HCT116 (cell line): ENCODE results near the gene AMER1. TPM values are rescaled to one million over a fixed set of nuclear protein-coding genes. Genes with fewer than 3 reads are reported as not detected.

Source experiments
- ATAC-seq: fragments of 200-7000 bp; cut with Tn5 transposase; 2 replicates; pipeline ENCODE4 v1.9.1; 2020; ENCODE audit warnings: mild to moderate bottlenecking, moderate library complexity
- BruUV-seq: library from RNA; stranded (reverse); fragments of 400-500 nt; replicated peaks from 2 replicates; lab custom pipeline; 2021; lab: Mats Ljungman, UMichigan
- CTCF ChIA-PET: fragments of 300-600 bp; sonication (Branson Sonifier 250); formaldehyde crosslinking; loops from one replicate; lab custom pipeline; 2021; ENCODE audit warnings: antibody characterized with exemption; lab: Charles Lee
- POLR2A ChIA-PET: fragments of 300-600, 350-600 bp; sonication (Branson Sonifier 250); formaldehyde crosslinking; loops from one replicate; lab custom pipeline; 2021; ENCODE audit warnings: antibody characterized with exemption; lab: Charles Lee
- RAD21 ChIA-PET, 2 experiments: fragments of 300-600 bp; sonication (Branson Sonifier 250); formaldehyde crosslinking; loops; one replicate each; lab custom pipeline; 2023; ENCODE audit warnings: low total read pairs in 2 of 2; ENCODE audit not compliant: uncharacterized antibody in 2 of 2, unreplicated experiment in 2 of 2, low non-redundant PET in 1 of 2; lab: Charles Lee
- DNase-seq: peaks from one replicate; pipeline ENCODE4 v3.0.0-alpha.2; 2010; ENCODE audit warnings: low read depth, low spot score
- H2AFZ ChIP-seq: fragments of 200-600 bp; shearing (Covaris generic), sonication (generic); 2 replicates; pipeline ENCODE4 v1.6.1; 2017; ENCODE audit warnings: low read depth, mixed run types, mixed read lengths, antibody characterized with exemption, low read length; ENCODE audit not compliant: poor library complexity, severe bottlenecking
- H3K27ac ChIP-seq: 2 replicates; pipeline ENCODE4 v1.5.1; 2012; ENCODE audit warnings: low read depth, low read length
- H3K27me3 ChIP-seq: fragments of 200-600 bp; sonication (generic); 2 replicates; pipeline ENCODE4 v1.6.1; 2016; ENCODE audit warnings: mixed run types, low read length, mixed read lengths; ENCODE audit not compliant: insufficient read depth
- H3K36me3 ChIP-seq, 2 experiments: fragments of 200-500 bp in 1 of 2; fragments of 200-600 bp in 1 of 2; sonication (Bioruptor generic) in 1 of 2; sonication (generic) in 1 of 2; 2 replicates each; pipeline versions ENCODE4 v1.5.1 to v1.6.1; 2014 to 2016; ENCODE audit warnings: low read length in 2 of 2, inconsistent platforms in 1 of 2, mixed read lengths in 1 of 2, mixed run types in 1 of 2; ENCODE audit not compliant: insufficient read depth in 2 of 2, control insufficient read depth in 1 of 2
- H3K4me1 ChIP-seq, 2 experiments: fragments of 200-600 bp in 1 of 2; sonication (generic) in 1 of 2; 2 replicates each; pipeline versions ENCODE4 v1.5.1 to v1.6.1; 2012 to 2017; ENCODE audit warnings: low read length in 2 of 2, inconsistent platforms in 1 of 2, mild to moderate bottlenecking in 1 of 2, mixed read lengths in 1 of 2, mixed run types in 1 of 2, moderate library complexity in 1 of 2; ENCODE audit not compliant: insufficient read depth in 2 of 2, control insufficient read depth in 1 of 2
- H3K4me2 ChIP-seq: fragments of 200-600 bp; sonication (generic); 2 replicates; pipeline ENCODE4 v1.6.1; 2017; ENCODE audit warnings: mixed run types, low read length, mixed read lengths
- H3K4me3 ChIP-seq, 2 experiments: fragments of 200-600 bp in 1 of 2; sonication (generic) in 1 of 2; replicated peaks in 1 of 2; 2 replicates each; pipeline ENCODE4 v1.5.1; 2011 to 2016; ENCODE audit warnings: low read length in 2 of 2, control low read depth in 1 of 2, low read depth in 1 of 2, mild to moderate bottlenecking in 1 of 2, mixed read lengths in 1 of 2, mixed run types in 1 of 2
- H3K79me2 ChIP-seq: fragments of 200-600 bp; sonication (generic); 2 replicates; pipeline ENCODE4 v1.6.1; 2017; ENCODE audit warnings: mild to moderate bottlenecking, mixed run types, low read length, moderate library complexity, mixed read lengths; ENCODE audit not compliant: insufficient read depth
- H3K9ac ChIP-seq: fragments of 200-600 bp; sonication (generic); 2 replicates; pipeline ENCODE4 v1.6.1; 2016; ENCODE audit warnings: low read length, mixed read lengths
- H3K9me2 ChIP-seq: fragments of 200-600 bp; sonication (generic), shearing (Covaris generic); 2 replicates; pipeline ENCODE4 v1.6.1; 2017; ENCODE audit warnings: mixed run types, mild to moderate bottlenecking, moderate library complexity; ENCODE audit not compliant: insufficient read depth
- H3K9me3 ChIP-seq, 2 experiments: fragments of 200-500 bp in 1 of 2; fragments of 200-600 bp in 1 of 2; sonication (Bioruptor generic) in 1 of 2; sonication (generic) in 1 of 2; 2 replicates each; pipeline ENCODE4 v1.6.1; 2014 to 2017; ENCODE audit warnings: low read length in 2 of 2, mixed read lengths in 2 of 2, inconsistent platforms in 1 of 2, low read depth in 1 of 2, mild to moderate bottlenecking in 1 of 2, mixed run types in 1 of 2, moderate library complexity in 1 of 2; ENCODE audit not compliant: control insufficient read depth in 1 of 2, insufficient read depth in 1 of 2
- H4K20me1 ChIP-seq: fragments of 200-600 bp; sonication (generic), shearing (Covaris generic); 2 replicates; pipeline ENCODE4 v1.6.1; 2017; ENCODE audit warnings: mixed run types, mild to moderate bottlenecking, moderate library complexity; ENCODE audit not compliant: insufficient read depth
- ATF3 ChIP-seq: IDR thresholded peaks from 2 replicates; pipeline ENCODE4 v1.6.1; 2012
- CBX3 ChIP-seq: IDR thresholded peaks from 2 replicates; pipeline ENCODE4 v1.6.1; 2012; ENCODE audit warnings: low read depth
- CTCF ChIP-seq, 3 experiments: fragments of 200-600 bp in 1 of 3; sonication (generic) in 1 of 3; IDR thresholded peaks in 2 of 3; conservative IDR thresholded peaks in 1 of 3; 2 replicates each; pipeline ENCODE4 v1.5.1; 2012 to 2017; ENCODE audit warnings: low read depth in 2 of 3, low read length in 2 of 3, antibody characterized with exemption in 1 of 3, borderline replicate concordance in 1 of 3, control low read depth in 1 of 3, mild to moderate bottlenecking in 1 of 3, mixed read lengths in 1 of 3, mixed run types in 1 of 3, moderate library complexity in 1 of 3; ENCODE audit not compliant: insufficient read depth in 1 of 3
- EGR1 ChIP-seq: IDR thresholded peaks from 2 replicates; pipeline ENCODE4 v1.6.1; 2012; ENCODE audit warnings: low read depth
- ELF1 ChIP-seq: IDR thresholded peaks from 2 replicates; pipeline ENCODE4 v1.6.1; 2012; ENCODE audit warnings: low read depth, borderline replicate concordance
- EZH2phosphoT487 ChIP-seq: fragments of 200-600 bp; IDR thresholded peaks from 2 replicates; pipeline ENCODE4 v1.6.1; 2018; ENCODE audit warnings: antibody characterized with exemption, borderline replicate concordance
- FOSL1 ChIP-seq: IDR thresholded peaks from 2 replicates; pipeline ENCODE4 v1.6.1; 2012; ENCODE audit warnings: low read depth
- JUND ChIP-seq: IDR thresholded peaks from 2 replicates; pipeline ENCODE4 v1.6.1; 2012
- RAD21 ChIP-seq: IDR thresholded peaks from 2 replicates; pipeline ENCODE4 v1.6.1; 2012; ENCODE audit warnings: low read depth, mild to moderate bottlenecking
- REST ChIP-seq: IDR thresholded peaks from 2 replicates; pipeline ENCODE4 v1.6.1; 2012; ENCODE audit warnings: low read depth
- SP1 ChIP-seq: IDR thresholded peaks from 2 replicates; pipeline ENCODE4 v1.6.1; 2012; ENCODE audit warnings: low read depth
- SRF ChIP-seq: IDR thresholded peaks from 2 replicates; pipeline ENCODE4 v1.6.1; 2012; ENCODE audit warnings: low read depth
- ZFX ChIP-seq: fragments of 450-650 bp; IDR thresholded peaks from 2 replicates; pipeline ENCODE4 v1.6.1; 2017
- intact Hi-C: fragments of 100-400 bp; cut with micrococcal nuclease; formaldehyde crosslinking; loops from 2 replicates; pipeline ENCODE4 v1.10.0; 2022
- total RNA-seq: library from RNA; stranded (reverse); gene quantifications from one replicate; pipeline ENCODE4 v1.2.1, GENCODE V29; 2021; ENCODE audit not compliant: unreplicated experiment

AMER1 gene
- total RNA-seq, 1 experiment from 2014 or later, result 2.8 TPM

- intact Hi-C loops, result loop anchor here (10.0 kb wide), 1 partner anchor 192 kb away; the partner anchor contains the start of gene MTMR8
These were observed 2.6 kb downstream of the AMER1 start for GRCh38 chrX:64202808-64203325.

More at GRCh38 chrX:64202808-64203325, 2.6 kb downstream of the AMER1 start:
- no peaks in the 10 kb centered on the region for H4K20me1 ChIP-seq
- RAD21 ChIA-PET, result no interaction called here
- CTCF ChIA-PET, result no interaction called here
- no peak for TF ChIP-seq ZFX
- TF ChIP-seq EGR1, result no peak
- no peak for TF ChIP-seq ELF1
- no peak for TF ChIP-seq ATF3
- TF ChIP-seq JUND, result no peak
- TF ChIP-seq EZH2phosphoT487, result no peak
- TF ChIP-seq SP1, result no peak
- no peak for TF ChIP-seq RAD21
- TF ChIP-seq CTCF (IDR thresholded peaks at IDR 0.05 in 2 of 3, conservative IDR thresholded peaks at IDR 0.05 in 1 of 3; ENCODE audit: borderline replicate concordance in 1 of 3, insufficient read depth in 1 of 3, low read depth in 2 of 3, low read length in 2 of 3), result no peak
- no peak for TF ChIP-seq REST
- no peak for TF ChIP-seq CBX3
- no peak for TF ChIP-seq SRF
- TF ChIP-seq FOSL1, result no peak
- TF ChIP-seq, all 23 proteins: peak for 0
- Histone ChIP-seq H3K36me3 (no peaks in the 10 kb centered on the region), H3K9ac (no peak overlapping the region), H3K4me3 (no peak overlapping the region), H3K4me2 (no peak overlapping the region), H3K4me1 (peaks cover 4 to 16% of the 10 kb centered on the region in 2 experiments; a peak in 2 of 4 replicates), H3K27me3 (no peaks in the 10 kb centered on the region), H3K27ac (no peak overlapping the region), H3K9me3 (no peaks in the 10 kb centered on the region), H3K9me2 (no peaks in the 10 kb centered on the region), H2AFZ (no peak overlapping the region), H3K79me2 (no peaks in the 10 kb centered on the region; the same call in 1 of the 2 replicates)
- POLR2A ChIA-PET, result no interaction called here
- DNase-seq, result no peak
- ATAC-seq, result no peak
- no TSS peak for BruUV-seq
